ENCODE data around the gene MFAP2. TPM values are rescaled to one million over a fixed set of nuclear protein-coding genes. Genes with fewer than 3 reads are reported as not detected.

The MFAP2 gene
- total RNA-seq, 4 donors from 2014 or later, result 5.4 to 21.7 (median 10.2) TPM

DNA sequence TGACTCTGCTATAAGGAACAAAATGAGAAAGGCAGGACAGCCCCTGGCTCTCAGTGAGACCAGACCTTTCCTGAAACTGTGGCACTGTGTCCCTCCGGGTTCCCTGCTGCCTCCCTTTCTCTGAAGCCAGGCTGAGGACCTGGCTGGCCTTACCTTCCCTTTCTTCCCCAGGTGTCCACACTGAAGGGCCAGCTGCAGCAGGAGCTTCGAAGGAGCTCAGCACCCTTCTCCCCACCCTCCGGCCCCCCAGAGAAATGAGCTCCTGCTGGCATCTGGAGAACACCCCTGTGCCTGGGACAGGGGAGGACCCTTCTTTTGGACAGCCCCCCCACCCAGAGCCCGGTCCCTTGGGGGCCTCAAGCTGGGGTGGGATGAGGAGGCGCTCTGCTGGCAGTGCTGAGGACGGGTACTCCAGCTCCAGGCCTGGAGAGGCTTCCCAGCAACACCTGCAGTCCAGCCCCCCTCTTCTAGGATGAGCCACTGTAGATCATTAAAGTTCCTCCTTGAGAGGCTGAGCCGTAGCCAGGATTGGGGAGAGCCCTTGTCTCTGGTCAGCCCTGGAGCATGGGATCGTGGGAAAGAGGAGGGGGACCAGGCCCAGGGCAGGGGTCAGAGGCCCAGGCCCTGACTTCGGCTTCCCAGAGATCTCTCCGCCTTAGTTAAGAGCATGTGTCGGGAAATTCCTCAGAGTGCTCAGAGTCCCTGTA lies 8.1 kb downstream of the MFAP2 start:
- no peaks in the 10 kb centered on the region for H3K9me3 ChIP-seq
- H3K4me3 ChIP-seq, result no peak overlapping the region

DNA sequence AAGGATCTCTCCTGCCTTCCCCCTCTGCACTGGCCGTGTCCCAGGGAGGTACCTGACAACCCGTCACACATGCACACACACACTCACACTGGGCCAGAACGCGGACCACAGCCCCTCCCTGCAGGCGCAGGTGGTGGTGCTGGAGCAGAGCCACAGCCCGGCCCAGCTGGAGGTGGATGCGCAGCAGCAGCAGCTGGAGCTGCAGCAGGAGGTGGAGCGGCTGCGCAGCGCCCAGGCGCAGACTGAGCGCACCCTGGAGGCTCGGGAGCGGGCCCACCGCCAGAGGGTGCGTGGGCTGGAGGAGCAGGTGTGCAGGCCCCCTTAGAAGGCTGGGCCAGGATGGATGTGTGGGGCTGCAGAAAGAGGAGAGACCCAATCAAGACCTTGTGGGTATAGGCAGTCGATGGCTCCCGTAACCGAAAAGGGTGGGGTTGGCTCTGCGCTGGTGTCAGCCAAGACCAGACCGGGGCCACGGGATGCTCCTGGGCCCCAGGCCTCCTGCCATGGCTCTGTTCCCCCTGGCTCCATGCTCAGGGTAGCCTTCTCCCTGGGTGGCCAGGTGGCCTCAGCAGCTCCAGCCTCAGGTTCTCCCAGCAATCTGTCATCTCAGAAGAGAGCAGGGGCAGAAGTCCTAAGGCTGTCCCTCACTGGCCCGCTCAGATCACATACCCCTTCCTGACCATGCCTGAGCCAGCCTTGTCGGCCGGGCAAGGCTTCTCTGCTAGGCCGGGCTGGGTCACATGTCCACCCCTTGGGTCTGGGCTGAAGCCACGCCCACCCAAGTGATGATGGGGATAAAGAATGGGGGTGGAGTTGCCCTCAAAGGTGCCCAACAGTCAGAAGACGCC lies 8.9 kb downstream of the MFAP2 start:
- no peak for DNase-seq (ENCODE audit: extremely low spot score)
- H3K4me3 ChIP-seq, result no peak overlapping the region
- H3K9me3 ChIP-seq, result no peaks in the 10 kb centered on the region
- peaks cover 4 to 28% (median 23%) of the 10 kb centered on the region in 4 donors for H3K4me1 ChIP-seq
- 69% methylated on average over 18 of the region's 28 CpGs for WGBS
- intact Hi-C loops (cut with DNase I), result no loop called here
- H3K27me3 ChIP-seq, result no peaks in the 10 kb centered on the region
- peaks cover 0 to 44% (median 20%) of the 10 kb centered on the region in 4 donors for H3K36me3 ChIP-seq
- no peak overlapping the region for H3K27ac ChIP-seq (replicated peaks in 1 of 4)
- TF ChIP-seq POLR2A (IDR thresholded peaks at IDR 0.05; ENCODE audit: low read depth) (no peak), EP300 (IDR thresholded peaks at IDR 0.05) (no peak), CTCF (IDR thresholded peaks at IDR 0.05) (no peak)

More for the DNA sequence above, 8.1 kb downstream of the MFAP2 start:
- no peak for TF ChIP-seq EP300 (IDR thresholded peaks at IDR 0.05)
- no peak for TF ChIP-seq POLR2A (IDR thresholded peaks at IDR 0.05; ENCODE audit: low read depth)
- TF ChIP-seq CTCF (IDR thresholded peaks at IDR 0.05), result no peak
- no peak for TF ChIP-seq POLR2AphosphoS5 (IDR thresholded peaks at IDR 0.05)
- WGBS, result 81% methylated on average over 11 of the region's 11 CpGs
- Histone ChIP-seq H3K27me3 (no peaks in the 10 kb centered on the region), H3K4me1 (peaks cover 0 to 20% (median 15%) of the 10 kb centered on the region in 4 donors), H3K27ac (replicated peaks in 1 of 4) (no peak overlapping the region), H3K36me3 (peaks cover 0 to 37% (median 20%) of the 10 kb centered on the region in 4 donors)
- intact Hi-C loops (cut with DNase I), result no loop called here
- DNase-seq (ENCODE audit: extremely low spot score), result no peak

DNA sequence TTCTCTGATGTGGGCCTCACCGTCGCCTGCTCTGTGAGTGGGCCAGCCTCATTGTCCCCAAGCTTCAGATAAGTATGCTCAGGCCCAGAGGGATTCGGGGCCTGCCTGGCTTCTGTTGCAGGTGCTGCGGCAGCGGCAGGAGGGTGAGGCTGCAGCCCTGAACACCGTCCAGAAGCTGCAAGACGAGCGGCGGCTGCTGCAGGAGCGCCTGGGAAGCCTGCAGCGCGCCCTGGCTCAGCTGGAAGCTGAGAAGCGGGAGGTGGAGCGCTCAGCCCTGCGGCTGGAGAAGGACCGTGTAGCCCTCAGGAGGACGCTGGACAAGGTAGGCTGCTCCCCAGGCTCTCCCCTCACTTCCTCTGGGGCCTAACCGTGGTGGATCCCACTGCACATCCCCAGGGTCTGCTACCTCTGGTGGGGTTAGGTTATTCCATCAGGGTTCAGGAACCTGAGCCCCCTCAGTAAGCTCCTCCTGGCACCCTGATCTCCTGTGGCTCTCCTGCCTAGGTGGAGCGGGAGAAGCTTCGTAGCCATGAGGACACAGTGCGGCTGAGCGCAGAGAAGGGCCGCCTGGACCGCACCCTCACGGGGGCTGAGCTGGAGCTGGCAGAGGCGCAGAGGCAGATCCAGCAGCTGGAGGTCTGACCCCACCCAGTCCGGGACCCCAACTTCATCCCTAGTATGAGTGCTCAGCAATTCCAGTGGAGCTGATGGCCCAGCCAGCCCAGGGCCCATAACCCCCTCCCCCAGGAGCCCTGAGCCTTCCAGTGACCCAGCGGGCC lies 10.1 kb downstream of the MFAP2 start:
- no peaks in the 10 kb centered on the region for H3K9me3 ChIP-seq
- no peak for DNase-seq (ENCODE audit: extremely low spot score)
- H3K27me3 ChIP-seq, result no peaks in the 10 kb centered on the region
- H3K27ac ChIP-seq (replicated peaks in 1 of 4), result no peak overlapping the region
- WGBS, result 92% methylated on average over 14 of the region's 28 CpGs
- intact Hi-C loops (cut with DNase I), result no loop called here
- H3K4me1 ChIP-seq, result peaks cover 5 to 27% (median 22%) of the 10 kb centered on the region in 4 donors
- TF ChIP-seq POLR2A (IDR thresholded peaks at IDR 0.05; ENCODE audit: low read depth) (no peak), EP300 (IDR thresholded peaks at IDR 0.05) (no peak)
- H3K4me3 ChIP-seq, result no peak overlapping the region
- peaks cover 5 to 57% (median 31%) of the 10 kb centered on the region in 4 donors for H3K36me3 ChIP-seq

GRCh38 chr1:16969651-16970050 lies 10.8 kb downstream of the MFAP2 start:
- H3K4me3 ChIP-seq, result no peak overlapping the region
- TF ChIP-seq POLR2AphosphoS5 (IDR thresholded peaks at IDR 0.05), result no peak
- no peak for TF ChIP-seq POLR2A (IDR thresholded peaks at IDR 0.05; ENCODE audit: low read depth)
- TF ChIP-seq CTCF (IDR thresholded peaks at IDR 0.05), result no peak
- no peak for TF ChIP-seq EP300 (IDR thresholded peaks at IDR 0.05)
- H3K27ac ChIP-seq (replicated peaks in 1 of 4), result no peak overlapping the region
- WGBS, result 85% methylated on average over 5 of the region's 12 CpGs
- no peak for DNase-seq (ENCODE audit: extremely low spot score)
- no peaks in the 10 kb centered on the region for H3K27me3 ChIP-seq
- H3K36me3 ChIP-seq, result peaks cover 5 to 59% (median 35%) of the 10 kb centered on the region in 4 donors
- H3K4me1 ChIP-seq, result peaks cover 5 to 26% (median 19%) of the 10 kb centered on the region in 4 donors
- no peaks in the 10 kb centered on the region for H3K9me3 ChIP-seq
- intact Hi-C loops (cut with DNase I), result no loop called here
